Coronary artery (tissue), 2 donors: ENCODE measurements around the gene RBBP9.
"Not testable (repeated sequence)": the region's sequence is repeated elsewhere in the genome, so short reads cannot be mapped to it uniquely, and the experiment has no call there.

Source experiments
- DNase-seq: peaks from one replicate; pipeline ENCODE4 v3.0.0-alpha.2; 2017; ENCODE audit warnings: low spot score
- H3K27ac ChIP-seq, 2 donors: fragments of 200-600 bp; sonication (generic); one replicate each; pipeline ENCODE4 v1.5.1; 2016 to 2019
- H3K4me3 ChIP-seq: fragments of 200-600 bp; sonication (generic); 2 replicates; pipeline ENCODE4 v1.5.1; 2016; ENCODE audit warnings: mild to moderate bottlenecking, moderate library complexity
- CTCF ChIP-seq: fragments of 200-600 bp; sonication (generic); IDR thresholded peaks from one replicate; pipeline ENCODE4 v1.5.1; 2019; ENCODE audit warnings: antibody characterized with exemption

The RBBP9 gene

GRCh38 chr20:18504479-18505060 is 7.5 kb upstream of the RBBP9 start:
- Histone ChIP-seq H3K4me3 (no peak overlapping the region), H3K27ac (no peak overlapping the region)
- no peak for TF ChIP-seq CTCF
- DNase-seq: no peak

GRCh38 chr20:18501672-18502071 is 4.6 kb upstream of the RBBP9 start:
- H3K4me3 ChIP-seq, H3K27ac ChIP-seq, DNase-seq: not testable (repeated sequence)

GRCh38 chr20:18497603-18498002 is 578 bp upstream of the RBBP9 start:
- Histone ChIP-seq H3K4me3 (no peak overlapping the region), H3K27ac (peak overlapping the region in 1 of 2 donors; percentile 79)
- no peak for DNase-seq

GRCh38 chr20:18496042-18496441 is 983 bp downstream of the RBBP9 start:
- TF ChIP-seq CTCF: no peak
- no peak overlapping the region for H3K27ac ChIP-seq
- peak overlapping the region; percentile 78 for H3K4me3 ChIP-seq
- DNase-seq: no peak

More at GRCh38 chr20:18497603-18498002, 578 bp upstream of the RBBP9 start:
- TF ChIP-seq CTCF: no peak

- H3K4me3 ChIP-seq: no peak overlapping the region
- no peak overlapping the region for H3K27ac ChIP-seq
- TF ChIP-seq CTCF: no peak
- DNase-seq: no peak
Measured at GRCh38 chr20:18488301-18488700, 8.7 kb downstream of the RBBP9 start.

GRCh38 chr20:18481596-18481995 is 15.4 kb downstream of the RBBP9 start:
- no peak for DNase-seq
- Histone ChIP-seq H3K27ac (no peak overlapping the region), H3K4me3 (no peak overlapping the region)
- no peak for TF ChIP-seq CTCF

- Histone ChIP-seq H3K4me3 (no peak overlapping the region), H3K27ac (no peak overlapping the region)
- TF ChIP-seq CTCF: no peak
- DNase-seq: no peak
Measured at GRCh38 chr20:18477821-18478220, 19.2 kb downstream of the RBBP9 start.
